Measurements from ENCODE around the gene RAP1GAP2. TPM values are rescaled to one million over a fixed set of nuclear protein-coding genes. Genes with fewer than 3 reads are reported as not detected.

Gene RAP1GAP2
- polyA plus RNA-seq, 1 of the 3 experiments (the other 2 are of a cell fraction), result 22.0 TPM

DNA sequence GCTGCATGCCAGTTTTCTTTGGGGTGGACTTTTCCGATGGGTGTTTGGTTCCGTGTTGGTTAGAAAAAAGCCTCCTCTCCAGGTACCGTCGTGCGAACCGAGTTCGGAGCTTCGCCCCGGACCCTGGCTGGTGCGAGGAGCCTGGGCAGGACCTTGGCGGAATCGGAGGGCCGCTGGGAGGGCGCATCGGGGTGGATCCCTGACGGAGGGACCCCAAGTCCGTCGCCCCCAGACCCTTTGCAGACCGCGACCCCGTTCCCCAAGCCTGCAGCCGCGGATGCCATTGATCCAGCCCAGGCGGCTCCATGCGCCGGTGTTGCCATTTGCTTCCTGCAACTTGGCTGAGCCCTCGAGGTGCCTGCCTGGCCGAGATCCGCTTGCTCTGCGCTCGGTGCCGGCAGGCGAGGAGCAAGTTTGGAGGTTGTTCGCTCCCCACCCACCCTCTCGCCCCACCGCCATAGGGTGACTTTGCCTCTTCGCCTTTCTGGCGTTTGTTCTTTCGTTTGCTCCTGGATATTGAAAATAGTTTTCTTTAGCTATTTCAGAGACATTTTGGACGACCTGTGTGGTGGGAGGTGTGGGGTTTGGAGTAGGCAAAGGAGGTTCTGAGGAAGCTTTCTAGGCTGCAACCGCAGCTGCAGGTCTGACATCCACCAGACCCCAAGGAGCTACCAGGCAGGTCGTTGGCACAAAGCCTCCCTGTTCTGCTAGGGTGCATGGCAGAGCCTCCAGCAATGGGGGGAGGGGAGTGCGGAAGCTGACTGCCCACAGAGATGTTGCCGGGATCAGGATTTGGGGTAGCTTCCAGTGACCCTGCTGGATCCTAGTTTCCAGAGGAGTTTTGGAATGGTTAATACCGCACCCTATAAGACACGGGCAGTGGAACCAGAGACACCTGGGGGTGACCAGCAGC, 58.2 kb downstream of the RAP1GAP2 start (continued):
- no peak for TF ChIP-seq CTCF (IDR thresholded peaks at IDR 0.05)
- TF ChIP-seq PBX3 (IDR thresholded peaks at IDR 0.05), result no peak
- no peak for TF ChIP-seq USF1 (IDR thresholded peaks at IDR 0.05; ENCODE audit: borderline replicate concordance, low read depth)
- no peak for TF ChIP-seq EZH2phosphoT487 (IDR thresholded peaks at IDR 0.05; ENCODE audit: borderline replicate concordance, low read depth)
- no peak for TF ChIP-seq RFX5 (IDR thresholded peaks at IDR 0.05; ENCODE audit: low read length)
- TF ChIP-seq, protein P1, sequence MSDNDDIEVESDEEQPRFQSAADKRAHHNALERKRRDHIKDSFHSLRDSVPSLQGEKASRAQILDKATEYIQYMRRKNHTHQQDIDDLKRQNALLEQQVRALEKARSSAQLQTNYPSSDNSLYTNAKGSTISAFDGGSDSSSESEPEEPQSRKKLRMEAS (IDR thresholded peaks at IDR 0.05; ENCODE audit: low read depth), result no peak; the same call in 1 of the 2 replicates
- TF ChIP-seq POLR2AphosphoS5 (IDR thresholded peaks at IDR 0.05; ENCODE audit: low read depth, low read length), result 0 out of 2 replicates have a peak, but pooled peaks have one; percentile 19
- TF ChIP-seq SIN3A (IDR thresholded peaks at IDR 0.05; ENCODE audit: borderline replicate concordance, low read depth, low read length), result no peak; the same call in 1 of the 2 replicates
- TF ChIP-seq, protein P2, sequence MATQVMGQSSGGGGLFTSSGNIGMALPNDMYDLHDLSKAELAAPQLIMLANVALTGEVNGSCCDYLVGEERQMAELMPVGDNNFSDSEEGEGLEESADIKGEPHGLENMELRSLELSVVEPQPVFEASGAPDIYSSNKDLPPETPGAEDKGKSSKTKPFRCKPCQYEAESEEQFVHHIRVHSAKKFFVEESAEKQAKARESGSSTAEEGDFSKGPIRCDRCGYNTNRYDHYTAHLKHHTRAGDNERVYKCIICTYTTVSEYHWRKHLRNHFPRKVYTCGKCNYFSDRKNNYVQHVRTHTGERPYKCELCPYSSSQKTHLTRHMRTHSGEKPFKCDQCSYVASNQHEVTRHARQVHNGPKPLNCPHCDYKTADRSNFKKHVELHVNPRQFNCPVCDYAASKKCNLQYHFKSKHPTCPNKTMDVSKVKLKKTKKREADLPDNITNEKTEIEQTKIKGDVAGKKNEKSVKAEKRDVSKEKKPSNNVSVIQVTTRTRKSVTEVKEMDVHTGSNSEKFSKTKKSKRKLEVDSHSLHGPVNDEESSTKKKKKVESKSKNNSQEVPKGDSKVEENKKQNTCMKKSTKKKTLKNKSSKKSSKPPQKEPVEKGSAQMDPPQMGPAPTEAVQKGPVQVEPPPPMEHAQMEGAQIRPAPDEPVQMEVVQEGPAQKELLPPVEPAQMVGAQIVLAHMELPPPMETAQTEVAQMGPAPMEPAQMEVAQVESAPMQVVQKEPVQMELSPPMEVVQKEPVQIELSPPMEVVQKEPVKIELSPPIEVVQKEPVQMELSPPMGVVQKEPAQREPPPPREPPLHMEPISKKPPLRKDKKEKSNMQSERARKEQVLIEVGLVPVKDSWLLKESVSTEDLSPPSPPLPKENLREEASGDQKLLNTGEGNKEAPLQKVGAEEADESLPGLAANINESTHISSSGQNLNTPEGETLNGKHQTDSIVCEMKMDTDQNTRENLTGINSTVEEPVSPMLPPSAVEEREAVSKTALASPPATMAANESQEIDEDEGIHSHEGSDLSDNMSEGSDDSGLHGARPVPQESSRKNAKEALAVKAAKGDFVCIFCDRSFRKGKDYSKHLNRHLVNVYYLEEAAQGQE (IDR thresholded peaks at IDR 0.05; ENCODE audit: low read depth, low read length), result no peak
- TF ChIP-seq FOXJ3 (CRISPR knock-in tag; IDR thresholded peaks at IDR 0.05), result 0 out of 2 replicates have a peak, but pooled peaks have one; percentile 34
- no peak for TF ChIP-seq FOXM1 (IDR thresholded peaks at IDR 0.05; ENCODE audit: low read depth)
- no peak for TF ChIP-seq IRF3 (IDR thresholded peaks at IDR 0.05; ENCODE audit: low read depth, low read length)
- TF ChIP-seq CHD2 (IDR thresholded peaks at IDR 0.05; ENCODE audit: low read length, partially characterized antibody), result peak; percentile 86
- no peak for TF ChIP-seq NFIC (IDR thresholded peaks at IDR 0.05; ENCODE audit: borderline replicate concordance)
- TF ChIP-seq, protein P3, sequence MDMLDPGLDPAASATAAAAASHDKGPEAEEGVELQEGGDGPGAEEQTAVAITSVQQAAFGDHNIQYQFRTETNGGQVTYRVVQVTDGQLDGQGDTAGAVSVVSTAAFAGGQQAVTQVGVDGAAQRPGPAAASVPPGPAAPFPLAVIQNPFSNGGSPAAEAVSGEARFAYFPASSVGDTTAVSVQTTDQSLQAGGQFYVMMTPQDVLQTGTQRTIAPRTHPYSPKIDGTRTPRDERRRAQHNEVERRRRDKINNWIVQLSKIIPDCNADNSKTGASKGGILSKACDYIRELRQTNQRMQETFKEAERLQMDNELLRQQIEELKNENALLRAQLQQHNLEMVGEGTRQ (IDR thresholded peaks at IDR 0.05; ENCODE audit: borderline replicate concordance, low read depth, low read length), result no peak
- TF ChIP-seq JUND (IDR thresholded peaks at IDR 0.05), result no peak

Data from SK-N-SH (cell line).